GM12874 (cell line): ENCODE results near the gene RAPGEF5.

Experiments used
- TF ChIP-seq, protein P1 (sequence below): IDR thresholded peaks from 2 replicates; pipeline ENCODE4 v1.5.1; 2011; ENCODE audit warnings: low read depth, mild to moderate bottlenecking, control low read depth, low read length, moderate library complexity; ENCODE audit not compliant: insufficient read depth

Gene RAPGEF5

GRCh38 chr7:22356701-22357310 lies at the start of gene RAPGEF5:
Gene RAPGEF5 (minus strand): TSS chr7:22357154. CDS start chr7:22357060, 94 bp downstream.
- TF ChIP-seq, protein P1, sequence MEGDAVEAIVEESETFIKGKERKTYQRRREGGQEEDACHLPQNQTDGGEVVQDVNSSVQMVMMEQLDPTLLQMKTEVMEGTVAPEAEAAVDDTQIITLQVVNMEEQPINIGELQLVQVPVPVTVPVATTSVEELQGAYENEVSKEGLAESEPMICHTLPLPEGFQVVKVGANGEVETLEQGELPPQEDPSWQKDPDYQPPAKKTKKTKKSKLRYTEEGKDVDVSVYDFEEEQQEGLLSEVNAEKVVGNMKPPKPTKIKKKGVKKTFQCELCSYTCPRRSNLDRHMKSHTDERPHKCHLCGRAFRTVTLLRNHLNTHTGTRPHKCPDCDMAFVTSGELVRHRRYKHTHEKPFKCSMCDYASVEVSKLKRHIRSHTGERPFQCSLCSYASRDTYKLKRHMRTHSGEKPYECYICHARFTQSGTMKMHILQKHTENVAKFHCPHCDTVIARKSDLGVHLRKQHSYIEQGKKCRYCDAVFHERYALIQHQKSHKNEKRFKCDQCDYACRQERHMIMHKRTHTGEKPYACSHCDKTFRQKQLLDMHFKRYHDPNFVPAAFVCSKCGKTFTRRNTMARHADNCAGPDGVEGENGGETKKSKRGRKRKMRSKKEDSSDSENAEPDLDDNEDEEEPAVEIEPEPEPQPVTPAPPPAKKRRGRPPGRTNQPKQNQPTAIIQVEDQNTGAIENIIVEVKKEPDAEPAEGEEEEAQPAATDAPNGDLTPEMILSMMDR = no peak

- TF ChIP-seq, protein P1 = no peak
These were observed 49.8 kb upstream of the RAPGEF5 start for GRCh38 chr7:22406715-22407114.

DNA sequence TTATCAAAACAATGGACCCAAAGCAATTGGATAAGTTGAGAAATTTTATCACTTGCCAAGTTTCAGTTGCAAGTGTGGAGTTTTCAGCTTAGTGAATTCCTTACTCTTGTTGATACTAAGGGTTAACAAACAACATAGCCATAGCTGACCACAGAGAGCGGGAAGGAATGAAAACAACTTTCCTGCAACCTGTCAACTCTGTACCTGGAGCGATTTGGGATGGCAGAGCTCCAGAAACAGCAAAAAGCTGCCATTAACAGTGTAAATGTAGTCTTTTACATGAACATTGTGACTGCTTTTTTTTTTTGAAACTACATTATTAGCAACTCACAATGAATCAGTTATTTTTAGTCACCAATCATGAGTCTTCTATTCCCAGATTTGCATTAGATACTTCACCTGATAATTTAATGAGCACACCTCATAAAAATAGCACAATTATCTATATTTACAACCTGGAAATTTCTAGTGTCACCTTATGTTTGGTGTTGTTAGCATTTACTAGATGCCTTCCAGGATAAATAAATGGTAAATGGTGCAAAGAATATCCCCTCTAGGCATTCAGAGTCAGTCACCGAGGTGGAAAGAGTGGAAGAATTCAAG lies 47.6 kb upstream of the RAPGEF5 start:
- TF ChIP-seq, protein P1 = no peak

- TF ChIP-seq, protein P1 = no peak
These were observed 46.4 kb upstream of the RAPGEF5 start for GRCh38 chr7:22403344-22403743.

- TF ChIP-seq, protein P1 = no peak
These were observed 45.3 kb upstream of the RAPGEF5 start for GRCh38 chr7:22402250-22402649.

GRCh38 chr7:22400936-22401553 lies 44.1 kb upstream of the RAPGEF5 start:
- TF ChIP-seq, protein P1 = no peak

GRCh38 chr7:22400150-22400814 lies 43.3 kb upstream of the RAPGEF5 start:
- TF ChIP-seq, protein P1 = no peak
